DMS153 (cell line): ENCODE results near the gene UBAC2.
"Not testable (repeated sequence)": the region's sequence is repeated elsewhere in the genome, so short reads cannot be mapped to it uniquely, and the experiment has no call there.

Source experiments
- DNase-seq: peaks from one replicate; lab custom pipeline; 2025; lab: John Stamatoyannopoulos, UW

The UBAC2 gene

GRCh38 chr13:99214731-99215130 is 14.1 kb downstream of the UBAC2 start:
- DNase-seq = no peak

- DNase-seq = peak; percentile 89
Observed at GRCh38 chr13:99215184-99215830, 14.7 kb downstream of the UBAC2 start.

- no peak for DNase-seq
Observed at GRCh38 chr13:99217461-99218110, 16.9 kb downstream of the UBAC2 start.

GRCh38 chr13:99218126-99218525 is 17.5 kb downstream of the UBAC2 start:
- DNase-seq = no peak

- no peak for DNase-seq
Observed at GRCh38 chr13:99218545-99218944, 17.9 kb downstream of the UBAC2 start.

- DNase-seq = no peak
Observed at GRCh38 chr13:99218969-99219368, 18.3 kb downstream of the UBAC2 start.

GRCh38 chr13:99220199-99220935 is 19.7 kb downstream of the UBAC2 start:
- DNase-seq = no peak

- no peak for DNase-seq
Observed at GRCh38 chr13:99221567-99222239, 21.0 kb downstream of the UBAC2 start.

- DNase-seq = no peak
Observed at GRCh38 chr13:99223587-99223986, 22.9 kb downstream of the UBAC2 start.

- DNase-seq = no peak
Observed at GRCh38 chr13:99224021-99224420, 23.4 kb downstream of the UBAC2 start.

GRCh38 chr13:99225078-99225477 is 24.4 kb downstream of the UBAC2 start:
- no peak for DNase-seq

- no peak for DNase-seq
Observed at GRCh38 chr13:99226513-99226912, 25.9 kb downstream of the UBAC2 start.

- DNase-seq = no peak
Observed at GRCh38 chr13:99227331-99227900, 26.8 kb downstream of the UBAC2 start.

GRCh38 chr13:99227909-99228688 is 27.4 kb downstream of the UBAC2 start:
- DNase-seq = no peak

GRCh38 chr13:99228737-99229691 is 28.4 kb downstream of the UBAC2 start:
- no peak for DNase-seq

GRCh38 chr13:99230588-99230987 is 29.9 kb downstream of the UBAC2 start:
- not testable (repeated sequence) for DNase-seq

- DNase-seq = no peak
Observed at GRCh38 chr13:99230991-99231390, 30.3 kb downstream of the UBAC2 start.

- no peak for DNase-seq
Observed at GRCh38 chr13:99231721-99232120, 31.1 kb downstream of the UBAC2 start.

- DNase-seq = no peak
Observed at GRCh38 chr13:99237981-99238662, 37.5 kb downstream of the UBAC2 start.

GRCh38 chr13:99246100-99246499 is 45.4 kb downstream of the UBAC2 start:
- no peak for DNase-seq
